Parathyroid adenoma (tissue), 2 donors: ENCODE results near the gene TP53I11.

Experiments used
- H2AFZ ChIP-seq: fragments of 300-600 bp; sonication (generic); one replicate; pipeline ENCODE4 v1.7.0; 2017; ENCODE audit warnings: antibody characterized with exemption, mild to moderate bottlenecking
- H3K27ac ChIP-seq: fragments of 300-600 bp; sonication (generic); one replicate; pipeline ENCODE4 v1.7.0; 2017
- H3K27me3 ChIP-seq: fragments of 300-600 bp; sonication (generic); one replicate; pipeline ENCODE4 v1.7.0; 2017; ENCODE audit warnings: low read length; ENCODE audit not compliant: control insufficient read depth, insufficient read depth
- H3K36me3 ChIP-seq: fragments of 300-600 bp; sonication (generic); one replicate; pipeline ENCODE4 v1.7.0; 2017; ENCODE audit warnings: low read length; ENCODE audit not compliant: control insufficient read depth, insufficient read depth
- H3K4me1 ChIP-seq: fragments of 300-600 bp; sonication (generic); one replicate; pipeline ENCODE4 v1.7.0; 2017; ENCODE audit warnings: control low read depth
- H3K4me2 ChIP-seq: fragments of 300-600 bp; sonication (generic); one replicate; pipeline ENCODE4 v1.7.0; 2017; ENCODE audit warnings: low read length
- H3K4me3 ChIP-seq: fragments of 300-600 bp; sonication (generic); one replicate; pipeline ENCODE4 v1.7.0; 2017; ENCODE audit warnings: low read depth, low read length
- H3K79me2 ChIP-seq: fragments of 300-600 bp; sonication (generic); one replicate; pipeline ENCODE4 v1.7.0; 2017; ENCODE audit warnings: control low read depth
- H3K9ac ChIP-seq: fragments of 300-600 bp; sonication (generic); one replicate; pipeline ENCODE4 v1.7.0; 2017; ENCODE audit warnings: mild to moderate bottlenecking
- H3K9me3 ChIP-seq: fragments of 300-600 bp; sonication (generic); one replicate; pipeline ENCODE4 v1.7.0; 2017; ENCODE audit warnings: low read length; ENCODE audit not compliant: control insufficient read depth
- CTCF ChIP-seq: fragments of 300-600 bp; sonication (generic); IDR thresholded peaks from one replicate; pipeline ENCODE4 v1.7.0; 2017; ENCODE audit warnings: antibody characterized with exemption, mild to moderate bottlenecking
- donor health status: primary hyperparathyroidism.

TP53I11 gene

GRCh38 chr11:44885919-44886789 is 64.5 kb downstream of the TP53I11 start:
- no peak for TF ChIP-seq CTCF
- no peaks in the 10 kb centered on the region for H3K79me2 ChIP-seq
- H3K9me3 ChIP-seq = no peaks in the 10 kb centered on the region
- no peaks in the 10 kb centered on the region for H3K36me3 ChIP-seq
- H2AFZ ChIP-seq = no peak overlapping the region
- H3K27ac ChIP-seq = no peak overlapping the region
- H3K4me1 ChIP-seq = no peaks in the 10 kb centered on the region
- no peak overlapping the region for H3K4me2 ChIP-seq
- H3K27me3 ChIP-seq = no peaks in the 10 kb centered on the region
- no peak overlapping the region for H3K4me3 ChIP-seq
- no peak overlapping the region for H3K9ac ChIP-seq

GRCh38 chr11:44885065-44885810 is 65.4 kb downstream of the TP53I11 start:
- H3K4me1 ChIP-seq = no peaks in the 10 kb centered on the region
- no peaks in the 10 kb centered on the region for H3K27me3 ChIP-seq
- H3K27ac ChIP-seq = no peak overlapping the region
- no peaks in the 10 kb centered on the region for H3K36me3 ChIP-seq
- H3K4me3 ChIP-seq = no peak overlapping the region
- no peaks in the 10 kb centered on the region for H3K79me2 ChIP-seq
- H3K4me2 ChIP-seq = no peak overlapping the region
- H3K9ac ChIP-seq = no peak overlapping the region
- TF ChIP-seq CTCF = no peak
- no peak overlapping the region for H2AFZ ChIP-seq
- H3K9me3 ChIP-seq = no peaks in the 10 kb centered on the region

- Histone ChIP-seq H3K4me3 (no peak overlapping the region), H3K4me1 (no peaks in the 10 kb centered on the region), H3K9me3 (no peaks in the 10 kb centered on the region), H3K79me2 (no peaks in the 10 kb centered on the region), H3K36me3 (no peaks in the 10 kb centered on the region), H3K27ac (no peak overlapping the region), H3K27me3 (no peaks in the 10 kb centered on the region), H2AFZ (no peak overlapping the region), H3K9ac (no peak overlapping the region), H3K4me2 (no peak overlapping the region)
- TF ChIP-seq CTCF = no peak
Measured at GRCh38 chr11:44884056-44884455, 66.6 kb downstream of the TP53I11 start.

GRCh38 chr11:44883277-44883676 is 67.4 kb downstream of the TP53I11 start:
- no peak for TF ChIP-seq CTCF
- no peak overlapping the region for H2AFZ ChIP-seq
- H3K9me3 ChIP-seq = no peaks in the 10 kb centered on the region
- no peak overlapping the region for H3K27ac ChIP-seq
- H3K9ac ChIP-seq = no peak overlapping the region
- H3K4me2 ChIP-seq = no peak overlapping the region
- no peak overlapping the region for H3K4me3 ChIP-seq
- H3K4me1 ChIP-seq = no peaks in the 10 kb centered on the region
- H3K27me3 ChIP-seq = no peaks in the 10 kb centered on the region
- no peaks in the 10 kb centered on the region for H3K79me2 ChIP-seq
- H3K36me3 ChIP-seq = no peaks in the 10 kb centered on the region
